Activated T-helper 1 cell treated with anti-CD3 and anti-CD28 coated beads, Interleukin-12 subunit alpha, Interleukin-12 subunit beta, Interleukin-2, Interleukin-4 antibody, amounts not matched to agents 30 ng/mL and 10 ng/mL and 1 ng/mL, durations not matched to agents 14 hours and 24 hours and 36 hours (primary cell): ENCODE measurements around the gene PHF23. TPM values are rescaled to one million over a fixed set of nuclear protein-coding genes. Genes with fewer than 3 reads are reported as not detected.

Experiments used
- DNase-seq: peaks from one replicate; pipeline ENCODE4 v3.0.0; 2021; ENCODE audit warnings: low spot score
- H3K27ac Mint-ChIP-seq: one replicate; pipeline ENCODE4 v1.8.0; 2021; ENCODE audit warnings: mild to moderate bottlenecking, mixed read lengths
- H3K27me3 Mint-ChIP-seq: one replicate; pipeline ENCODE4 v1.8.0; 2022; ENCODE audit warnings: mild to moderate bottlenecking, moderate library complexity, mixed read lengths; ENCODE audit not compliant: insufficient read depth
- H3K36me3 Mint-ChIP-seq: one replicate; pipeline ENCODE4 v1.8.0; 2021; ENCODE audit warnings: low read depth, mixed read lengths
- H3K4me1 Mint-ChIP-seq: one replicate; pipeline ENCODE4 v1.8.0; 2021; ENCODE audit warnings: low read depth, mixed read lengths
- H3K4me3 Mint-ChIP-seq: one replicate; pipeline ENCODE4 v1.8.0; 2021; ENCODE audit warnings: mild to moderate bottlenecking, moderate library complexity, mixed read lengths
- H3K9me3 Mint-ChIP-seq: one replicate; pipeline ENCODE4 v1.8.0; 2021; ENCODE audit warnings: mixed read lengths
- intact Hi-C: fragments of 100-400 bp; cut with micrococcal nuclease; formaldehyde crosslinking; loops from one replicate; pipeline ENCODE4 v1.15.1; 2024
- total RNA-seq: library from RNA; stranded (reverse); gene quantifications from 2 replicates; pipeline ENCODE4 v1.2.3, GENCODE V29; 2022

Gene PHF23
- total RNA-seq, 1 donor from 2014 or later, result 55.4 TPM

- H3K9me3 Mint-ChIP-seq, result no peaks in the 10 kb centered on the region
- DNase-seq, result no peak
- peaks cover 11% of the 10 kb centered on the region for H3K27me3 Mint-ChIP-seq
- intact Hi-C loops, result no loop called here
- H3K27ac Mint-ChIP-seq, result no peak overlapping the region
- no peaks in the 10 kb centered on the region for H3K36me3 Mint-ChIP-seq
- H3K4me3 Mint-ChIP-seq, result no peak overlapping the region
- peaks cover 37% of the 10 kb centered on the region for H3K4me1 Mint-ChIP-seq
Measured at GRCh38 chr17:7208754-7209460, 30.4 kb downstream of the PHF23 start.

GRCh38 chr17:7208027-7208571 lies 31.2 kb downstream of the PHF23 start:
- Mint-ChIP-seq H3K9me3 (no peaks in the 10 kb centered on the region), H3K4me3 (no peak overlapping the region), H3K36me3 (no peaks in the 10 kb centered on the region), H3K27ac (no peak overlapping the region), H3K4me1 (peaks cover 29% of the 10 kb centered on the region), H3K27me3 (peaks cover 11% of the 10 kb centered on the region)
- intact Hi-C loops, result no loop called here
- no peak for DNase-seq

GRCh38 chr17:7207120-7208001 lies 31.9 kb downstream of the PHF23 start:
- peaks cover 29% of the 10 kb centered on the region for H3K4me1 Mint-ChIP-seq
- H3K27me3 Mint-ChIP-seq, result peaks cover 11% of the 10 kb centered on the region
- peaks cover 4% of the 10 kb centered on the region for H3K36me3 Mint-ChIP-seq
- DNase-seq, result no peak
- peak overlapping the region; percentile 2 for H3K4me3 Mint-ChIP-seq
- no peaks in the 10 kb centered on the region for H3K9me3 Mint-ChIP-seq
- intact Hi-C loops, result no loop called here
- H3K27ac Mint-ChIP-seq, result peak overlapping the region; percentile 42

GRCh38 chr17:7205561-7205960 lies 33.7 kb downstream of the PHF23 start:
- Mint-ChIP-seq H3K27me3 (peaks cover 5% of the 10 kb centered on the region), H3K4me3 (peak overlapping the region; percentile 85), H3K9me3 (no peaks in the 10 kb centered on the region), H3K4me1 (peaks cover 29% of the 10 kb centered on the region), H3K27ac (peak overlapping the region; percentile 86), H3K36me3 (peaks cover 5% of the 10 kb centered on the region)
- intact Hi-C loops, result loop anchor here (1.0 to 2.0 kb wide), 4 partner anchors 9 to 34 kb away; partner anchors contain the start of genes ACADVL, DLG4, DVL2 and PHF23
- no peak for DNase-seq

- Mint-ChIP-seq H3K27me3 (peaks cover 2% of the 10 kb centered on the region), H3K4me3 (peak overlapping the region; percentile 85), H3K4me1 (peaks cover 24% of the 10 kb centered on the region), H3K27ac (peak overlapping the region; percentile 86), H3K36me3 (peaks cover 5% of the 10 kb centered on the region), H3K9me3 (no peaks in the 10 kb centered on the region)
- intact Hi-C loops, result loop anchor here (1.0 to 2.0 kb wide), 4 partner anchors 9 to 34 kb away; partner anchors contain the start of genes ACADVL, DLG4, DVL2 and PHF23
- DNase-seq, result peak; percentile 92
Measured at GRCh38 chr17:7204828-7205461, 34.3 kb downstream of the PHF23 start.

- intact Hi-C loops, result loop anchor here (2.0 kb wide), 1 partner anchor 14 kb away; the partner anchor contains the start of genes ACADVL and DLG4
- peaks cover 5% of the 10 kb centered on the region for H3K36me3 Mint-ChIP-seq
- H3K9me3 Mint-ChIP-seq, result no peaks in the 10 kb centered on the region
- H3K4me3 Mint-ChIP-seq, result peak overlapping the region; percentile 85
- no peak for DNase-seq
- H3K27me3 Mint-ChIP-seq, result no peaks in the 10 kb centered on the region
- H3K27ac Mint-ChIP-seq, result peak overlapping the region; percentile 86
- H3K4me1 Mint-ChIP-seq, result peaks cover 23% of the 10 kb centered on the region
Measured at GRCh38 chr17:7204336-7204735, 34.9 kb downstream of the PHF23 start.

- H3K36me3 Mint-ChIP-seq, result peaks cover 5% of the 10 kb centered on the region
- DNase-seq, result no peak
- H3K27ac Mint-ChIP-seq, result peak overlapping the region; percentile 42
- H3K4me1 Mint-ChIP-seq, result peaks cover 23% of the 10 kb centered on the region
- no peaks in the 10 kb centered on the region for H3K27me3 Mint-ChIP-seq
- H3K4me3 Mint-ChIP-seq, result peak overlapping the region; percentile 30
- intact Hi-C loops, result no loop called here
- H3K9me3 Mint-ChIP-seq, result no peaks in the 10 kb centered on the region
Measured at GRCh38 chr17:7203391-7203790, 35.9 kb downstream of the PHF23 start.

- Mint-ChIP-seq H3K27ac (no peak overlapping the region), H3K4me1 (no peaks in the 10 kb centered on the region), H3K9me3 (no peaks in the 10 kb centered on the region), H3K36me3 (peaks cover 5% of the 10 kb centered on the region), H3K27me3 (no peaks in the 10 kb centered on the region), H3K4me3 (no peak overlapping the region)
- DNase-seq, result no peak
- intact Hi-C loops, result no loop called here
Measured at GRCh38 chr17:7196651-7197401, 42.4 kb downstream of the PHF23 start.

- H3K36me3 Mint-ChIP-seq, result peaks cover 5% of the 10 kb centered on the region
- H3K4me3 Mint-ChIP-seq, result no peak overlapping the region
- H3K4me1 Mint-ChIP-seq, result no peaks in the 10 kb centered on the region
- no peaks in the 10 kb centered on the region for H3K9me3 Mint-ChIP-seq
- H3K27me3 Mint-ChIP-seq, result no peaks in the 10 kb centered on the region
- DNase-seq, result no peak
- intact Hi-C loops, result no loop called here
- H3K27ac Mint-ChIP-seq, result no peak overlapping the region
Measured at GRCh38 chr17:7195971-7196370, 43.3 kb downstream of the PHF23 start.

- no peaks in the 10 kb centered on the region for H3K4me1 Mint-ChIP-seq
- H3K36me3 Mint-ChIP-seq, result peaks cover 5% of the 10 kb centered on the region
- DNase-seq, result no peak
- no peaks in the 10 kb centered on the region for H3K27me3 Mint-ChIP-seq
- H3K27ac Mint-ChIP-seq, result peak overlapping the region; percentile 58
- H3K9me3 Mint-ChIP-seq, result no peaks in the 10 kb centered on the region
- intact Hi-C loops, result no loop called here
- no peak overlapping the region for H3K4me3 Mint-ChIP-seq
Measured at GRCh38 chr17:7192271-7192937, 46.9 kb downstream of the PHF23 start.

GRCh38 chr17:7191571-7192270 lies 47.5 kb downstream of the PHF23 start:
- Mint-ChIP-seq H3K4me3 (no peak overlapping the region), H3K9me3 (no peaks in the 10 kb centered on the region), H3K4me1 (peaks cover 1% of the 10 kb centered on the region), H3K27me3 (no peaks in the 10 kb centered on the region), H3K36me3 (peaks cover 5% of the 10 kb centered on the region), H3K27ac (no peak overlapping the region)
- DNase-seq, result no peak
- intact Hi-C loops, result no loop called here
